Ishikawa (cell line): ENCODE results near the gene NLRP5.

Experiments
- CEBPB ChIP-seq: IDR thresholded peaks from 2 replicates; pipeline ENCODE4 v1.6.1; 2012
- CREB1 ChIP-seq: IDR thresholded peaks from 2 replicates; pipeline ENCODE4 v1.6.1; 2012; ENCODE audit warnings: low read depth
- EGR1 ChIP-seq: IDR thresholded peaks from 2 replicates; pipeline ENCODE4 v1.6.1; 2012
- EP300 ChIP-seq: IDR thresholded peaks from 2 replicates; pipeline ENCODE4 v1.6.1; 2012; ENCODE audit warnings: borderline replicate concordance
- FOXM1 ChIP-seq: IDR thresholded peaks from 2 replicates; pipeline ENCODE4 v1.6.1; 2012; ENCODE audit warnings: low read depth, borderline replicate concordance
- NFIC ChIP-seq: IDR thresholded peaks from 2 replicates; pipeline ENCODE4 v1.6.1; 2012
- RAD21 ChIP-seq: IDR thresholded peaks from 2 replicates; pipeline ENCODE4 v1.6.1; 2012; ENCODE audit warnings: low read depth
- TAF1 ChIP-seq: IDR thresholded peaks from 2 replicates; pipeline ENCODE4 v1.6.1; 2012; ENCODE audit warnings: low read depth, mild to moderate bottlenecking
- TCF12 ChIP-seq: IDR thresholded peaks from 2 replicates; pipeline ENCODE4 v1.6.1; 2012; ENCODE audit warnings: low read depth
- TEAD4 ChIP-seq: IDR thresholded peaks from 2 replicates; pipeline ENCODE4 v1.6.1; 2012
- YY1 ChIP-seq: IDR thresholded peaks from 2 replicates; pipeline ENCODE4 v1.6.1; 2012; ENCODE audit warnings: low read depth
- ZBTB7A ChIP-seq: IDR thresholded peaks from 2 replicates; pipeline ENCODE4 v1.6.1; 2012; ENCODE audit warnings: low read depth
- TF ChIP-seq, protein P1 (sequence below): IDR thresholded peaks from 2 replicates; pipeline ENCODE4 v1.6.1; 2012
- TF ChIP-seq, protein P2 (sequence below): IDR thresholded peaks from 2 replicates; pipeline ENCODE4 v1.6.1; 2012; ENCODE audit warnings: low read depth, mild to moderate bottlenecking
- TF ChIP-seq, protein P3 (sequence below): IDR thresholded peaks from 2 replicates; pipeline ENCODE4 v1.6.1; 2012

Gene NLRP5

DNA sequence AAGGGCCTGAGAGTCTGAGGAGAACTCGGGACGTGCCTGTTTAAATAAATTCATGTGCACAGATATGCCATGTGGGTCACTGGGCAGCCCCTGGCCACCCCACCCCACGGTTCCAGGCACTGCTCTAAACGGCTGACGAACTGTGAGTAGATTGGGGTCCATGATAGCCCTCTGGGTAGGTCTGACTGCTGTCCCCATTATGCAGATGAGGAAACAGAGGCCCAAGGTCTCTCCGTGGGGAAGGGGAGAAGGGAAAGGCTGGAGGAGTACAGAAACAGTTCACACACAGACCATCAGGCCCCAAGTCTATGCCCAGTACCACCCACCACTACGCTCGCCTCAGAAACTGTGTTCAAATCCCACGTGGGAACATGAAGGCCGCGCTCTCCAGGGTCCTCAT lies 120.4 kb downstream of the NLRP5 start:
- no peak for TF ChIP-seq RAD21
- TF ChIP-seq ZBTB7A, result no peak
- no peak for TF ChIP-seq TEAD4
- TF ChIP-seq, protein P1, sequence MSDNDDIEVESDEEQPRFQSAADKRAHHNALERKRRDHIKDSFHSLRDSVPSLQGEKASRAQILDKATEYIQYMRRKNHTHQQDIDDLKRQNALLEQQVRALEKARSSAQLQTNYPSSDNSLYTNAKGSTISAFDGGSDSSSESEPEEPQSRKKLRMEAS, result no peak
- no peak for TF ChIP-seq YY1
- no peak for TF ChIP-seq CREB1
- no peak for TF ChIP-seq TAF1

DNA sequence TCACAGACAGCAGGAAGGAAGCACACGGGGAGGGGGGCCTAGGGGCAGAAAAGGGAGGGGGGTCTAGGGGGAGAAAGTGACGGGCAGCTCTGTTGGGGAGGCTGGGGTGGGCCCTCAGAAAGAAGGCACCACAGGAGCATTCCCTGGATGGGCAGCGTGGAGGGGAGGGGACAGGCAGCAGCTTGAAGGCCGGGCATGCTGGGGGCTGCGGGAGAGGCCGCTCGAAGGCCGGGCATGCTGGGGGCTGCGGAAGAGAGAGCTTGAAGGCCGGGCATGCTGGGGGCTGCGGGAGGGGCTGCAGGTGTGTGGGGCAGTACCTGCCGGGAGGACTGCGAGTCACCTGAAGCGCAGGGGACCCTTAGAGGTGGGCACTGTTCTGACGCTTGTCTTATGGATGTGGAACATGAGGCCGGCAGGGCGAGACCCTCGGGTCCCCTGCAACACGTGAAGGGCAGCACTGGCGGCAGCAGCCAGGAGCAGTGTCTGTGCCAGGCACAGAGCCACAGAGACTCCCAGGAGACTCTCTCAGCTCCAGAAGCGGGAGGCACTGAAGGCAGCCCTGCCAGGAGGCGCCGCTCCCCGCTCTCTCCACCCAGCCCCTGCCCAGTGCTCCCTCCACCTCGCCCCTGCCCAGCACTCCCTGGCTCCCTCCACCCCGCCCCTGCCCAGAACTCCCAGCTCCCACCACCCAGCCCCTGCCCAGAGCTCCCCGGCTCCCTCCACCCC lies 121.2 kb downstream of the NLRP5 start:
- TF ChIP-seq FOXM1, result no peak
- no peak for TF ChIP-seq YY1
- no peak for TF ChIP-seq CEBPB
- no peak for TF ChIP-seq EGR1
- TF ChIP-seq EP300, result no peak
- no peak for TF ChIP-seq NFIC
- TF ChIP-seq CREB1, result no peak
- no peak for TF ChIP-seq RAD21

DNA sequence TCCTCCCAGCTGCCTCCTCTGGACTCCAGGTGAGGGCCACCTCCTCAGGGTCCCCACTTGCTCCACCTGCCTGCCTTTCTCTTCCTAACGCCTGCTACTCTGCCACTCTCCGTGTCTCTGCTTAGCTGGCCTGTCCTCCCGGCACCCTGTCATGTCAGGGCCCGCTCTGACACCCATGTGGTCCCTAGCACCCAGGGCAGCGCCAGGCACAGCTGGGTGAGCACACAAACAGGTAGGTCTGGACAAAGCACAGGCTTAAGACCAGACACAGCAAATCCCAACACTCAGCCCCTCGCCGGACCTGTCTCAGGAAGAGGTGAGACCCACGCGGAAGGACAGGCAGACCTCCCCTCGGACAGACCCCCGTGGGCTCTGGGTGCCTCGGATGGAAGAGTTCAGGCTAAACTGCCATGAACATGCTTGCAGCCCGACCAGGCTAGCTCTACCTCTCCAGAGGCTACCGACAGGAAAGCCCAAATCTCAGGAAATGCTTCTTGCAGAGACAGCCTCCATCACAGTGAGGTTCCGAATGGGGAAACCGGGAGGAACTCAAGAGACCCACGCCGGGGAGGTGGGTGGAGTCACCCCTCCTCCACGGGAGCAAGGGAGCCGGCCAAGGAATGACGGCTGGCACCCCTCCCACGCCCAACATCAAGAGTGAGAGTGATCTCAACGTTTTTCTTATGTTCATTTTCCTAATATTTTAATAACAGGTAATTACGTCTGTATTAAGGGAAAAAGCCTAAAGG lies 122.0 kb downstream of the NLRP5 start:
- TF ChIP-seq TAF1 (no peak), EGR1 (no peak), FOXM1 (no peak), TCF12 (no peak), CEBPB (no peak), NFIC (no peak), YY1 (no peak), RAD21 (no peak), EP300 (no peak), CREB1 (no peak), TEAD4 (no peak), ZBTB7A (no peak)
- TF ChIP-seq, protein P1, result no peak
- TF ChIP-seq, protein P2, sequence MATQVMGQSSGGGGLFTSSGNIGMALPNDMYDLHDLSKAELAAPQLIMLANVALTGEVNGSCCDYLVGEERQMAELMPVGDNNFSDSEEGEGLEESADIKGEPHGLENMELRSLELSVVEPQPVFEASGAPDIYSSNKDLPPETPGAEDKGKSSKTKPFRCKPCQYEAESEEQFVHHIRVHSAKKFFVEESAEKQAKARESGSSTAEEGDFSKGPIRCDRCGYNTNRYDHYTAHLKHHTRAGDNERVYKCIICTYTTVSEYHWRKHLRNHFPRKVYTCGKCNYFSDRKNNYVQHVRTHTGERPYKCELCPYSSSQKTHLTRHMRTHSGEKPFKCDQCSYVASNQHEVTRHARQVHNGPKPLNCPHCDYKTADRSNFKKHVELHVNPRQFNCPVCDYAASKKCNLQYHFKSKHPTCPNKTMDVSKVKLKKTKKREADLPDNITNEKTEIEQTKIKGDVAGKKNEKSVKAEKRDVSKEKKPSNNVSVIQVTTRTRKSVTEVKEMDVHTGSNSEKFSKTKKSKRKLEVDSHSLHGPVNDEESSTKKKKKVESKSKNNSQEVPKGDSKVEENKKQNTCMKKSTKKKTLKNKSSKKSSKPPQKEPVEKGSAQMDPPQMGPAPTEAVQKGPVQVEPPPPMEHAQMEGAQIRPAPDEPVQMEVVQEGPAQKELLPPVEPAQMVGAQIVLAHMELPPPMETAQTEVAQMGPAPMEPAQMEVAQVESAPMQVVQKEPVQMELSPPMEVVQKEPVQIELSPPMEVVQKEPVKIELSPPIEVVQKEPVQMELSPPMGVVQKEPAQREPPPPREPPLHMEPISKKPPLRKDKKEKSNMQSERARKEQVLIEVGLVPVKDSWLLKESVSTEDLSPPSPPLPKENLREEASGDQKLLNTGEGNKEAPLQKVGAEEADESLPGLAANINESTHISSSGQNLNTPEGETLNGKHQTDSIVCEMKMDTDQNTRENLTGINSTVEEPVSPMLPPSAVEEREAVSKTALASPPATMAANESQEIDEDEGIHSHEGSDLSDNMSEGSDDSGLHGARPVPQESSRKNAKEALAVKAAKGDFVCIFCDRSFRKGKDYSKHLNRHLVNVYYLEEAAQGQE, result no peak
- TF ChIP-seq, protein P3, sequence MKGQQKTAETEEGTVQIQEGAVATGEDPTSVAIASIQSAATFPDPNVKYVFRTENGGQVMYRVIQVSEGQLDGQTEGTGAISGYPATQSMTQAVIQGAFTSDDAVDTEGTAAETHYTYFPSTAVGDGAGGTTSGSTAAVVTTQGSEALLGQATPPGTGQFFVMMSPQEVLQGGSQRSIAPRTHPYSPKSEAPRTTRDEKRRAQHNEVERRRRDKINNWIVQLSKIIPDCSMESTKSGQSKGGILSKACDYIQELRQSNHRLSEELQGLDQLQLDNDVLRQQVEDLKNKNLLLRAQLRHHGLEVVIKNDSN, result no peak

DNA sequence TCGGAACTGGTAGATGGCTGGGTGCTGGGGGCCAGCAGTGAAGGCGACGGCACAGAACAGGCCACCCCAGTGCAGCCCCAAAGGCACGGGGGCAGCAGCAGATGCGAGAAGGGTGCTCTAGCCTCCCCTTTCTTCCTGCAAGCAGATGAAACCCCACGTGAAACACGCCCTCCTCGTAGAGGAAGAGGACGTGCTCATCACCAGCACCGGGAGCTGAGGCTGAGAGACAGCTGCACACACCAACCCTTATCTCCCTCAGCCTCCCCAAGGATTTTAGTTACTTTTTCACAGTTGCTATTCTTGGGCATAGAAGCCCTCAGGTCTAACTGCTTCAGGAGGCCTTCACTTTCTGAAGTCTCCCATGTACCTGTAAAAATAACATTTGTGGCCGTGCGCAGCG lies 122.7 kb downstream of the NLRP5 start:
- no peak for TF ChIP-seq TCF12
- TF ChIP-seq, protein P1, result no peak

DNA sequence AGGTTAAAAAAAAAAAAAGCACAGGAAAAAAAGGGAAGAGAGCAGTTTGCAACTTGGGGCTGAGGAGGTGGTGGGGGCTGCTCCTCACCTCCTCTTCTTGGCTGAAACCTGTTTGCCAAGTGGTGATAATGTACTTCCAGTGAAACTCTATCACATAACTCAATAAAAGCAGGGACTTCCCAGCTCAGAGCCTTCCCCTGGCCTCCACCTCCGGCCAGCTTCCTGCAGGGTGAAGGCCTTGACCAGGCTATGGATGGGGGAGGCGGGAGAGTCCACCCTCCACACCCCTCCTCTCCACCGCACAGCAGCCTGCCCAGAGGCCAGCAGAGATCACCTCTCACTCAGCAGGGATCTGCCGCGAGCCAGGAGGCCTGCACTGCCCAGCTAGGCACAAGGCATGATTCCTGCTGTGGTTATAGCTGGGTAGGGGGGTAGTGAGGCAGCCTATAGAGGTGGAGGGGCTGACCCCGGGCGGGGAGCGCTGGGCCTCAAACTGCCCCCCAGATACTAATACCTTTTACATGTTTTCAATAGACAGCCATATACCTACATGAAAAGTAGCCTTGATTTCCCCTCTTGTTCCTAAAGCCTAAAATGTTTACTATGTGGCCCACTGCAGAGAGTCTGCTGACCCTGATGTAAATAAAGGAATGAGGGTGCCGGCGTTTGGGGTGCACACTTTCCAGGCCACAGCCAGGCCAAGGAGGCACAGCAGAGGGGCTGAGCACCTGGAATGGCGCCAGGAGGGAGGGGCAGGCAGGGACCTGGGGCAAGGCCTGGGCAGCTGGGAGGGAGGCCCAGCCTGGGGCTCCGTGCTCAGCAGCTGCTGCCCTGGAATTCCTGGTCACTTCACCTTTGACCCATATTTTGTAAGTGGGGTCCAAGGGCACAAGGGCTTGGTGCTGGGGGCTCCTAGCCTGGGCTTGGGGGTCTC lies 124.2 kb downstream of the NLRP5 start:
- TF ChIP-seq, protein P1, result peak; percentile 44
- TF ChIP-seq YY1, result 0 out of 2 replicates have a peak, but pooled peaks have one; percentile 45
- peak; percentile 35; the same call in 1 of the 2 replicates for TF ChIP-seq EP300
- TF ChIP-seq TCF12, result no peak; the same call in 1 of the 2 replicates
- TF ChIP-seq TEAD4, result 0 out of 2 replicates have a peak, but pooled peaks have one; percentile 19
- peak; percentile 60; the same call in 1 of the 2 replicates for TF ChIP-seq NFIC
- no peak for TF ChIP-seq TAF1
- no peak for TF ChIP-seq EGR1
